ENCODE results near the gene COQ7. TPM values are rescaled to one million over a fixed set of nuclear protein-coding genes. Genes with fewer than 3 reads are reported as not detected.

COQ7 gene
- total and polyA plus RNA-seq, 10 donors, result 6.6 to 23.4 (median 13.0) TPM

GRCh38 chr16:19073344-19073743, 5.9 kb downstream of the COQ7 start:
- Histone ChIP-seq H3K4me3 (no peak overlapping the region), H3K4me1 (peaks cover 6 to 33% (median 18%) of the 10 kb centered on the region in 6 donors), H3K27me3 (replicated peaks in 1 of 7) (no peaks in the 10 kb centered on the region), H3K36me3 (peaks cover 0 to 70% (median 45%) of the 10 kb centered on the region in 6 donors), H3K27ac (peak overlapping the region in 5 of 8 donors; percentile 14 to 81 (median 57)), H3K9me3 (no peaks in the 10 kb centered on the region)
- TF ChIP-seq CTCF (IDR thresholded peaks at IDR 0.05 in 8 of 11, conservative IDR thresholded peaks at IDR 0.05 in 3 of 11), result no peak
- TF ChIP-seq POLR2AphosphoS5 (IDR thresholded peaks at IDR 0.05), result no peak
- no peak for TF ChIP-seq POLR2A (IDR thresholded peaks at IDR 0.05)
- WGBS, 5 donors, result 70 to 94% (median 77%) methylated on average over 3 of the region's 3 CpGs
- intact Hi-C loops (cut with DNase I; ENCODE audit: low total_unique reads), result loop anchor here (10.0 kb wide), 1 partner anchor 89 kb away; the partner anchor contains the start of gene TMC7
- no peak for DNase-seq

- Histone ChIP-seq H3K27ac (peak overlapping the region in 3 of 8 donors; percentile 57 to 81 (median 76)), H3K27me3 (replicated peaks in 1 of 7) (no peaks in the 10 kb centered on the region), H3K36me3 (peaks cover 0 to 75% (median 50%) of the 10 kb centered on the region in 6 donors), H3K4me1 (peaks cover 1 to 28% (median 13%) of the 10 kb centered on the region in 6 donors), H3K4me3 (no peak overlapping the region), H3K9me3 (no peaks in the 10 kb centered on the region)
- 75 to 88% (median 81%) methylated on average over 7 of the region's 7 CpGs for WGBS, 5 donors
- no peak for DNase-seq
- intact Hi-C loops (cut with DNase I; ENCODE audit: low total_unique reads), result loop anchor here (10.0 kb wide), 1 partner anchor 89 kb away; the partner anchor contains the start of gene TMC7
- no peak for TF ChIP-seq POLR2A (IDR thresholded peaks at IDR 0.05)
- TF ChIP-seq CTCF (IDR thresholded peaks at IDR 0.05 in 8 of 11, conservative IDR thresholded peaks at IDR 0.05 in 3 of 11), result no peak
- TF ChIP-seq POLR2AphosphoS5 (IDR thresholded peaks at IDR 0.05), result no peak
These were observed 6.4 kb downstream of the COQ7 start for GRCh38 chr16:19073863-19074262.

GRCh38 chr16:19075511-19075910, 8.1 kb downstream of the COQ7 start:
- no peak for DNase-seq
- H3K27ac ChIP-seq, result no peak overlapping the region
- intact Hi-C loops (cut with DNase I; ENCODE audit: low total_unique reads), result loop anchor here (10.0 kb wide), 1 partner anchor 91 kb away; the partner anchor contains the start of gene TMC7
- peaks cover 0 to 20% (median 8%) of the 10 kb centered on the region in 6 donors for H3K4me1 ChIP-seq
- 93 to 97% (median 95%) methylated on average over 12 of the region's 12 CpGs for whole genome bisulfite sequencing, 5 donors
- H3K4me3 ChIP-seq, result no peak overlapping the region
- peaks cover 0 to 2% (median 0%) of the 10 kb centered on the region in 8 donors for H3K9me3 ChIP-seq
- TF ChIP-seq CTCF (IDR thresholded peaks at IDR 0.05 in 8 of 11, conservative IDR thresholded peaks at IDR 0.05 in 3 of 11) (no peak), POLR2AphosphoS5 (IDR thresholded peaks at IDR 0.05) (no peak)
- H3K36me3 ChIP-seq, result peaks cover 0 to 91% (median 52%) of the 10 kb centered on the region in 6 donors
- H3K27me3 ChIP-seq (replicated peaks in 1 of 7), result no peaks in the 10 kb centered on the region

- Histone ChIP-seq H3K4me3 (no peak overlapping the region), H3K36me3 (peaks cover 0 to 94% (median 56%) of the 10 kb centered on the region in 6 donors), H3K9me3 (peaks cover 0 to 9% (median 5%) of the 10 kb centered on the region in 8 donors), H3K27ac (no peak overlapping the region), H3K4me1 (peaks cover 0 to 10% (median 4%) of the 10 kb centered on the region in 6 donors), H3K27me3 (replicated peaks in 1 of 7) (no peaks in the 10 kb centered on the region)
- intact Hi-C loops (cut with DNase I; ENCODE audit: low total_unique reads), result loop anchor here (10.0 kb wide), 1 partner anchor 93 kb away; the partner anchor contains the start of gene TMC7
- 89 to 97% (median 94%) methylated on average over 6 of the region's 6 CpGs for WGBS, 5 donors
- TF ChIP-seq POLR2A (IDR thresholded peaks at IDR 0.05) (no peak), POLR2AphosphoS5 (IDR thresholded peaks at IDR 0.05) (no peak), CTCF (IDR thresholded peaks at IDR 0.05 in 8 of 11, conservative IDR thresholded peaks at IDR 0.05 in 3 of 11) (no peak)
- DNase-seq, result no peak
These were observed 10.5 kb downstream of the COQ7 start for GRCh38 chr16:19077879-19078278.

Data from spleen (tissue), 11 donors.